HG03439 (cell line): ENCODE results near the gene FAM227A.
"Not testable (repeated sequence)": the region's sequence is repeated elsewhere in the genome, so short reads cannot be mapped to it uniquely, and the experiment has no call there.

Source experiments
- ATAC-seq: cut with Tn5 transposase; IDR thresholded peaks from one replicate; pipeline ENCODE4 v1.9.1; 2021; ENCODE audit warnings: mild to moderate bottlenecking, moderate library complexity; ENCODE audit not compliant: unreplicated experiment

Gene FAM227A

DNA sequence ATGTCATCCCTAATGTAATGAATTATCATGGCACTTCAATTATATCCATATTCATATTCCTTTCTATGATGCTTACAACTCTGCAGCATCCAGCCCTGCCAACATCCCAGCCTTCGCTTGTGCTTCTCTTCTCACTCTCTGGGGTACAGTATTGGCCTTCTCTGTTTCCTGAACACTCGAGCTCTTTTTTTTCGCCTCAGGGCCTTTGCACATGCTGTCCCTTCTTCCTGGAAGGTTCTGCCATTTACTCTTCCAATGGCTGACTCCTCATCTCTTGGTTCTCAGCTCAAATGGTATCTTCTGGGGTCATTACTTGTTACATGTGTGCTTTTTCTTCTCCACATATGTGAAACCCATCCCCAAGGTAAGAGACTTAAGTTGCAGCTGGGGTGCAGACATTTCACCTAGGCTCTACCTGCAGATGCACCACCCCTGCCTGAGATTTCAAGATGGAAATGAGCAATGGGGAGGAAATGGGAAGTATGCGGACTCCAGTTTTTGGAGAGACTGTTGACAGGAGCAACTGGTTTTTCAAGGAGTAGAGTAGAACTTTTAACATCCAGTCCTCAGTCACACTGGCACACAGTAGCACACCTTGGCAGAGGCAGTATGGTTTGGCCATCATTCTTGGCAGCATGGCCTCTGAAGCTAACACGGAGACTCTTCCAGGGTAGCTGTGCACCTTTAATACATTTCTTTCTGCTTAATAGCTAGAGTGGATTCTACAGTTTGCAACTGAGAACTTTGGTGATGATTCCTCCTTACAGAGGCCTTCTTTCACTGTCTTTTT, 43.8 kb downstream of the FAM227A start:
- ATAC-seq: no peak

DNA sequence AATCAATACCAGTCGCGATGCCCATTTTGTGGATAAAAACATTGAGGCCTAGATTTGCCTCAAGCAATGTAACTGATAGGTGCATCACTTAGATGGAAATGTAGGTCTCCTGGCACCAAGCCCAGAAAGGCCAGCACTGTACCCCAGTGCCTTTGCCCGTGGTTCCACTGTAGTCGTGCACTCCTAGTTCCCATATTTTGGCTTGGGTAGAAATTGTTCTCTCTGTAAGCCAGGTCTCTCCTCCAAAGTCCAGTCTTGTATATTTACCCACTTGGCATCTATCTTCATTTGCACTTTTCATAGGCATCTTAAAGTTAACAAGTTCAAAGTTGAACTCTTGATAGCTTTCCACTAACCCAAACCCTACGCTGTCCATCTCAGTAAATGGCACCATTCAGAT, 44.6 kb downstream of the FAM227A start:
- no peak for ATAC-seq

DNA sequence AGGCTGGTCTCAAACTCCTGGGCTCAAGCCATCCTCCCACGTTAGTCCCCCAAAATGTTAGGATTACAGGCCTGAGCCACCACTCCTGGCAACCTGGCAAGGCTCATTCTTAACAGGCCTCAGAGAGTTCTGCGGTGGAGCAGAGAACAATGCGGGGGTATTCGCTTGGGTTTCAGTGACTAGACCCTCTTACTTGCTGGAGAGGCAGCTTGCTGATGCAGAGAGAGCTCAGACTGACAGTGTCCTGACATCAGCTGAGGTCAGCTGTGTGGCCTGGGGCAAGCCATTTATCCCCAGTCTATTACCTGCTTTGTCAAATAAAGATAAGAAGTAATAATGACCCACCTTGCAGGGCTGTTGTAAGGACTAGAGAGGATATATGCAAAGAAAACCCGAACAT, 46.0 kb downstream of the FAM227A start:
- no peak for ATAC-seq

DNA sequence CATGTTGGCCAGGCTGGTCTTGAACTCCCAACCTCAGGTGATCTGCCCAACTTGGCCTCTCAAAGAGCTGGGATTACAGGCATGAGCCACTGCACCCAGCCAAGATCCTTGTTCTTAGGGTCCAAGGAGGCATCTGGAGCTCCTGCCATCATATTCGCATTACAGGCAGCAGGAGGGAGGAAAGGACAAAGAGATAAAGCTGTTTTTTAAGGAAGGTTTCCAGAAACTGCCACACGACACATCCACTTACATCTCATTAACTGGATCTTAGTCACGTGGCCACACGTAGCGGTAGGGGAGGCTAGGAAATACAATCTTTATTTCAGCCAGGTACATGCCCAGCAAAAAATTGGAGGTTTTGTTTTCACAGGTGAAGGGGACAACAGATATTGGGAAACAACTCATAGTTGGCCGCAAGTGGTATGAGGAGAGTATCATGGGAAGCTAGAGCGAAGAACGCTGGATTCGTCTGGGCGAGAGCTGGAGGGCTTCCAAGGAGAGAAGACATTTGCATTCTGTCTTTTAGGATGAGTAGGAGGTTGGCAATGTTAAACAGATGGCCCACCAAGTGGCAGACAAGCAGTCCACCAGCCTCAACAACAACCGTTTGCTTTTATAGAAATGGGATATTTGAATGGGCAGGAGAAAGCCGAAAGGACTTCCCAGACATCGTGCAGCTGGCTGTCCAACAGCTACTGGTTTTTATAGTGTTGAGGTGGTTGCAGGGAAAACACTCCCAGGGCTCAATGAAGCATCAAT, 47.0 kb downstream of the FAM227A start:
- ATAC-seq: no peak

DNA sequence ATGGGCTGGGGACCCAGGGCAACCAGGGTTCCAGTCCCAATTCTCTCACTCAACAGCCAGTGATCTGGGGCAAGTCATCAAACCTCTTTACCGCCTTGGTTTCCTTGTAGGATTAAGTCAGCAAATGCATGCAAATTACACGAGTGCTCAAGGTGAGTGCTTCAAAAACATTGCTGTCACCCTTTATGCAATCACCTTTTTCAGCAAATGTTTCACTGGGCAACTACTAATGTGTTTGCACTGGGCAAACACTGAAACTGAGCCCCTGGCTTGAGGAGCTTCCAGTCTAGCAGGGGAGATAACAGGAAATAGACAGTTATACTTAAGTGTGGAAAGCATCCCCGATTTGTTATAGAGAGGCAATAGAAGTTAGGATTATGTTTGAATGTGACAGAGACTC, 48.5 kb downstream of the FAM227A start:
- no peak for ATAC-seq

DNA sequence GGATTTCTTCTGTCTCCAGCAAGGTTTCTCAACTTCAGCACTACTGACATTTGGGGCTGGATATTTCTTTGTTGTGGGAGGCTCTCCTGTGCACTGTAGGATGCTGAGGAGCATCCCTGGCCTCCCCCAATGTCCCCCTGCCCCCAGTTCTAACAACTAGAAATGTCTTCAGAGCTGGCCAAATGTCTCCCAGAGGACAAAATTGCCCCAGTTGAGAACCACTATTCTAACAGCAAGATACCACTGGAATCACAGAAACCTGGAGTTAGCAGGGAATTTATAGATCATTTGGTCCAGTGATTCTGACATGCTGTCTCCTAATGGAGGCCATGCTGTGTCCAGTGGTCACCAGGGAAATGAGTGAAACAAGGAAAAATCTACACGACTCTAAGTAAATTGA, 54.0 kb downstream of the FAM227A start:
- no peak for ATAC-seq

DNA sequence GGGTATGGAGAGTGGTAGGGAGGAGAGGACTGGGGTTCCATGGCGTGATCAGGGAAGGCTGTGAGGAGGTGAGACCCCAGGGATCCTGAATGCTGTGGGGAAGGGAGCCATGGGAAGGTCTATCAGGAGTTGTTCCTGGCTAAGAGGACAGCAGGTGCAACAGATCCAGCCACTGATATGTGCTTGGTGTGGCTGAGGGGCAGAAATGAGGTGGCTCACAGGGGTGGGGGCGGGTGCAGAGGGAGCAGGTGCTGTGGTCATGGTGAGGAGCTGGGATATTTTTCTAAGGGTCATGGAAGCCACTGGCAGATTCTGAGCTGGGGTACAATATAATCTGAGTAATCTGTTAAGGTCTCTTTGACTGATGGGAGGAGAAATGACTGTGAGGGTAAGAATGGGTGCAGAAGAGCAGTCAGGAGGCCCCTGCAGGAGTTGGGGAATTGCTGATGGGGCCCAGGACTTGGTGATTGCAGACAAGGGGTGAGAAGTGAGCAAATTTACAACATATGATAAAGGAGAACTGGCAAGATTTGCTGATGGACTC, 54.9 kb downstream of the FAM227A start:
- no peak for ATAC-seq

DNA sequence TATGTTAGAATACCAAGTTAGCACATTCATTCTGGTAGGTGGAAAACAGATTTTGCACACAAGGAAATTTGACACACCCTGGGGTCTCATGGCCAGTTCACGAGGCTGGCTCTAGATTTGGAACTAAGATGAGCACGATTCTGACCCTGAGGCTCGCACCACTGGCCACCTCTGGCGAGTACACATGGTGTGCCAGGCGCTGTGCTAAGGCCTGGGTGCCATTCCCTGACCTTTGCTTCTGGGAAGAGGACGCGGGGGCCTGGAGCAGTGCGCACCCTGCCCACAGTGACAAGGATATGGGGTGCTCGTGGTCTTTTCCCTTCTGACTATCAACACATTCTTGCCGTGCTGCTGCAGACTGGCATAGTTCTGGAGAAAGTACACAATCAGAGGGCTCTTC, 56.7 kb downstream of the FAM227A start:
- no peak for ATAC-seq

DNA sequence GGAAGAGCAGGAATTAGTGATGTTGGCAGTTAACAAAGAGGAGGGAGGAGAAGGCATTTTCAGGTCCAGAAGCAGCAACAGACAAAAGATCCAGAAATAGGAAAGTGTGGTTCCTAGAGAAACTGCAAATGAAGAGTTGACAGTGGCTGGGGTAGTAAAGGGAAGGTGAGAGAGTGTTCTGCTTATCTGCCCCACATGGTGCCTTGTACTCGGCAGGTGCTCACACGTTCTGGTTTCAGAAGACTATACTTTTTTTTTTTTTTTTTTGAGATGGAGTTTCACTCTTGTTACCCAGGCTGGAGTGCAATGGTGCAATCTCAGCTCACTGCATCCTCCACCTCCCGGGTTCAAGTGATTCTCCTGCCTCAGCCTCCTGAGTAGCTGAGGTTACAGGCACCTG, 73.3 kb downstream of the FAM227A start:
- ATAC-seq: not testable (repeated sequence)

DNA sequence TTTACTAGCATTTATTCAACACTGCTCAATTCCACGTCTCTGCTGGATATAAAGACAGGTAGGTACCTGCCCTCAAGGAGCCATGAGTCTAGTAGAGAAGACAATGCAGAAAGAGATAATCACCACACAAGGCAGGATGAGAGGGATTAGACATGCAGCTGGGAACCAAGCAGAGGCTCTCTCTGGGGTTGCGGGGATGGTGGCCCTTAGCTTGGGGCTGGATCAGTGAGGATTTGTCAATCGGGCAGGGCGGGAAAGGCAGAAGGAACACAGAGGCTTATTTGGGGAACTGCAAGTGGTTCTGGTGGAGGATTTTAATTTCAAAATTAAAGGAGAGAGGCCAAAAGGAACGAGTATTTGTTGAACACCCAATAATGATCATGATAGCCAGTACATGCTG, 77.7 kb downstream of the FAM227A start:
- ATAC-seq: no peak

DNA sequence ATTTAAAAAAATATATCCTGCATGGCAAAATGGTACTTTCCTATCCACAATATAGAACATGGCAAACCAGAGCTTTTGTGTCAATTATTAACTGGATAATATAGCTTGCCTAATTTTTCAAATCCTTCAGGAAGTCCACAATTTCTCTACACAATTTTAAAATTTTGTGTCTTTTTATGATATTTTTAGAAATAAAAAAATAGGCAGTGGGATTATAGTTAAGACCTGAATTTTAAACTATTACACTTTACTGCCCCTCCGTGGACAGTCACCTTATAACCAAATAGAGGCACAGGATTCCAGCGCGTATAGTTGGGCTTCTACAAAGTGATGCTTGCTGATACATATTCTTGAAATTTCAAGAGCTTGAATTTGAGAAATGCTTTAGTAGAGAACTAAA, 84.1 kb downstream of the FAM227A start:
- ATAC-seq: no peak

DNA sequence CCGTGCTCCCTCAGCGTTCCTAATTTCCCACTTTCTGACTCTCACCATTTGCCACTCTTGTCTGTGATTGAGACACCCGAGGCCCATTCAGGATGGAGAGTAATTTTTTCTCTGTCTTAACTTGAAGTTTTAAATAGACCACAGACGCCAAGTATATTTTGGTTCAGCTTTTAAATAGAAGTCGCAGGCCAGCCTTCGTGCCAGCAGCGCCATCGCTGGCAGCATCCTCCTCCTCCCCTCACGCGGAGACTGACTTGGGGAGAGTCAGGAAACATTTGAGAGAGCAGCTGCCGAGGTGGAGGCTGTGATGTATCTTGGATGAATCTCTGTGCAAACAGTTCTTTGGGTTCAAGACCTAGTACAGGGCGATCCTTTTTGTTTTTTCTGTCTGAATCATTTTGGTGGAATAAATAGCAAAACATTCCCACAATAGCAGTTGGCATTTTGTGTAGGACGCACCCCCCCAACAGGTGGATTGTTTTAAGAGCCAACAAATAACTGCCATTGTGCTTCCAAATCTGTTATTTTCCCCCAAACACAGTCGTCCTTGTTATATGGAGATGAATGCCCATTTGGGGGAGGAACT, 85.3 kb downstream of the FAM227A start:
- ATAC-seq: no peak

DNA sequence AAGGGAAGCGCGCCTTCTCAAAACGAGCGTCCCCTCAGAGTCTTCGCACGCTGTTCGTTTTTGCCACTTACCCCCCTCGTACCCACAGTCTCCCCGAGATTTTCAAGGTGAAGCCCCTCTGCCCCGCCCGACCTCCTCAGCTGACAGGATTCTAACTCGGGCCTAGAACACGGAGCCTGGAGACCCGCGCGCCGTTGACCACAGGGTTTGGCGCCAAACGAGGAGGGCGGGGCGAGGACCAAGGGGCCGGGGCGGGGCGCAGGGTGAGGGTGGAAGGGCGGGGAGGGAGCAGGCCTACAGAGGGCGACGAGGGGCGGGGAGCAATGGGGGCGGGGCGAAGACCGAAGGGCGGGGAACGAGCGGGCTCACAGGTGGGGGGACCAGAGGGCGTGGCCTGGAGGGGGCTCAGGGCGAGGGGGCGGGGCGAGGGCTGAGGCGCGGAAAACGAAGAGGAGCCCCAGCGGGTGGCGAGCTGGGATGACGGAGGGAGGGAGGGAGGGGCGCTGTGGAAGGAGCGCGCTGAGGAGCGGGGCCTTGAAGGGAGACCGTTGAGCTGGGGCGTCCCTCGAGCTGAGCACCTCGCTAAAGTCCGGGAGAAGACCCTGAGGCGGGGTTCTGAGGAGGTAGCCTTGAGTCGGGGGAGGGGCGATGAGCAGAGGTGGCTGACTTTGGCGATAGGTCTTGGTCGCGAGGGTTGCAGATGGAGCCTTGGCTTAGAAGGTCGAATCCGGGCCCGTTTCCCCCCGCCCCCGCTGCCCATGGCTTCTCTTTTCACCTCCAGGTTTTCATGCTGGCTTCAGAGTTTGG, 86.0 kb downstream of the FAM227A start, which contains the start of gene DMC1:
TSS of gene DMC1 (minus strand) at position 212 of the 807 bp plus-strand sequence. CDS start 1,927 bp downstream, outside the sequence.
- no peak for ATAC-seq

DNA sequence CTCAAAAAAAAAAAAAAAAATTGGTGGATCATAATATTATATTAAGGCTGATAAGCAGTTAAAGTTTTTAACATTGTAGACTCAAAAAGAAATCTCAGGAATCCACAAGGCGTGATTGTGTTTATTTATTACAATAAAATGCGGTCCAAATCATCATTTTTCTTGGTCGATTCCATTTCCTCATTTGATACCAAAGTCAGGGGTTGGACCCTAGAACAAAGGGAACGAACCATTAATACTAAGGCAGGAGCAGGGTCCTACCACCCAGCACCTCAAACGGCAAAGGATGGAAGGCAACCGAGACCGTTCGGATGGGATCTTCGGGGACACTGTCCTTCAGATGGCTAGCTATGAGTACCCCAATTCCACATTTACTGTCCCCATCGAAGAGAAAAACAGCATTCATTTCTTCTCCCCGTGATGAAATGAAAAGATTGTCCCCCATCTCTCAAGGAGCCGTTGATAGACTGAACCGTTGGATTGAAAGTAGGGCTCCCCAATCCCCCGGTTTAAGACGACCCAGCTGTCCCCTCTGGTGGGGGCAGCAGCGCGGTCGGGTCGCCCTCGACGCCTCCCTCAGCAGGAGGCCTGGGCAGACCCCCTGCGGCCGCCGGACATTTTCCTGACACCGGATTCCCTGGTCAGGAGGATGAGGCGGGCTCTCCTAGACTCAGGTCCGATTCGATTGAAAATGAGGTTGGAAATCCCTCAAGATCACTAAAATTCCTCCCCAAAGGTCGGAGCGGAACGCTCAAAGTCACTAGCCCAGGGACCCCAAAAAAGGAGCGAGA, 86.8 kb downstream of the FAM227A start:
- no peak for ATAC-seq

DNA sequence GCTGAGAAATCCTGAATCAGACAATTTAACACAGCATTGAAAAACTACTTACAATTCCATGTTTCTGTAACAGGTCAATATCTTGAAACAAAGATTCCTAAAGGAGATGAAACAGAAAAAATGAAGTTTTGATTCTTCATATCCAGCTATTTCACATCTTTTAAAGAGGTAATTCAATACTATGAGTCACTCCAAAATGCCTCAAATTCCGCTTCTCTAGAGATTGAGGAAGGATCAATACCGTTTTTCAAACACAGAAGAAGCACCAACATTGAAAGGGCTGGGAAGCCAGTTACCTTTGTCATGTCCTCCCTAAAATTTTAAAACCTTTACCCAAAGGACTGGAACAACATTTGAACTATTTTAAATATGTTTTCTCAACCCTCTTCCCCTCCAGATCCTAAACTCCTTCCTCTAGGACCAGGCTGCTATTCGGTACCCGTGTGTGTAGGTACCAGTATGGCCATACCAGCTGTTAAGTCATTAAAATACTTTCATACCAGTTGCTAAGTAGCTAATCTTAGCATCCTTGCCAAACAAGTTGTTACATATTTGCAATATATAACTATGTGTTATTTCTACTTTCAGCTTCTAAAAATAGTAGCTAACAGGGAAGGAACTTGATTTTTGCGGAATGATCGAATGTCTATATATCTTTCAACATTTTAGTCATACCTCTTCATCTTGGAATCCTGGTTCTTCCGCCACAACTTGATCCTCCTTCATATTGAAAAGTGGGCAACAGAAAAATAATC, 88.5 kb downstream of the FAM227A start:
- ATAC-seq: no peak

DNA sequence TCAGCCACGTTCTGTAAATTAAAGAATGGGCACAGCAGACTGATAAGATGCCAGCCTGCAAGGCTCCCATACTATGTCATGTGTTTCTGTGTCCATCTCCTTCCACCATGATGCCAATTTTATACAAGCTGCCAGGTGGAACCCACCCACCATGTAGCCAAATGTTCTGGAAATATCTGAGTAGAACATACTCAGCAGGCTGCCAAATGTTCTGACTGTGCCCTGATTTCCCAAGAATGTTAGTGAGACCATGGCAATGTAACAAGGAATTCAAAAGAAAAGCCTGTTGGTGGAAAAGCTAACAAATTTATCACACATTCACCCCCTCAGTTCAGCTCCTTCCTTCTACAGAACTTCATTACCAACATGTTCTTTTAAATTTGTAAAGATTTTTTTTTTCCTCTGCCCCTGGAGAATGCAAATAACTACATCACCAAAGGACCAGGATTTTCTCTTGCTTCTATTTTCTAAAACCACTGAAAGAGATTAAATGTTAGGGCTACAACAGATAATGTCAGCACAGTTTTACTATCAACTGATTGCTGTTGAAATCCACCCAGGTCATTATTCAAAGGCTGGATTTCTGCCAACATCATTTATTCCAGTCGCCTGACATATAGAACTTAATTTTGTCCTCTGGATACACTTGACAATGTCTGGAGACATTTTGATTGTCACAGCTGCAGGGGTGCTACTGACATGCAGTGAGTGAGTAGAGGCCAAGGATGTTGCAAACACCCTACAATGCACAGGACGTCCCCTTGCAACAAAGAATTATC, 89.3 kb downstream of the FAM227A start:
- ATAC-seq: no peak

DNA sequence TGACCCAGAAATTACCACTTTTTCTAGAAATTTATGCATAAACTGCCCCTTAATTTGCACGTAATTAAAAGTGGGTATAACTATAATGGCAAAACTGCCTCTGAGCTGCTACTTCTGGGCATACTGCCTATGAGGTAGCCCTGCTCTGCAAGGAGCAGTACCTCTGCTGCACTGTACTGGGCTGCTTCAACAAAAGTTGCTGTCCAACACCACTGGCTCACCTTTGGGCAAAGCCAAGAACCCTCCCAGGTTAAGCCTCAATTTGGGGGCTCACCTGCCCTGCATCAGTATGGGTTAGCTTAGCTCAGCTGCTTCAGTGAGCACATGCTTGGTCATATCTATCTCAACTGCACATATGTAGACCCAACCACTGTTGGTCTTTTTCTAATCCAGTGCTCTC, 90.8 kb downstream of the FAM227A start:
- no peak for ATAC-seq

DNA sequence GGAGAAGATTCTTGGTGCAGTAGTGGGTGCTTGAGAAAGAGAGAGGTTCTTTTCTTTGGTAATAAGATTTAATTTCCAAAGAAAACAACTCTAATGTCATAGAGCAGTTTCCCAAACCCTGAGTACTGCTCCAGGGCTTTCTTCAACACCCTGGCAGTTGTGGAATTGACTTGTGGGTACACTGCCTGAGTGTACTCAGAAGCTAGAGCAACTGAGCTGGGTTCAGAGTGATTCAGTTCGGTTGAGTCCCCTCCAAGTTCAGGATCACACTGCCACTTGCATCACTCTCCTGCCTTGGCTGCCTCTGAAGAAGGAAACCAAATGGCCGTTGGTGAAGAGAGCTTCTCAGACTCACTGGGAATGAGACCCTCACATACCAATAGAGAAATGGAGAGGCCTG, 91.5 kb downstream of the FAM227A start:
- no peak for ATAC-seq

DNA sequence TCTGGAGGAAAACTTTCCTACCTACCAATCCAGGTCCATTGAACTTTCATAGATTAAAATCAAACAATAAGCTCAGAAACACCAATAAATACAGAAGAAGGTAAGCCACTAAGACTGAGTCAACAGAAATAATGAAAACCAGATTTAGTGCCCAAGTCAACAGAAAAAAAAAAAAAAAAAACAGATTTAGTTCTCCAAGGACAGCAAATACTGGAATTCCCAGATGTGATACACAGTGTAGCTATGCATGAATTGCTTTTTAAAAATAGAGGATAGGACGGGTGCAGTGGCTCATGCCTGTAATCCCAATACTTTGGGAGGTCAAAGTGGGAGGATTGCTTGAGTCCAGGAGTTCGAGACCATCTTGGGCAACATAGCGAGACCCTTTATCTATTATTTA, 101.9 kb downstream of the FAM227A start:
- no peak for ATAC-seq
